Fibroblast of lung (primary cell): ENCODE data around the gene PARVG. TPM values are rescaled to one million over a fixed set of nuclear protein-coding genes. Genes with fewer than 3 reads are reported as not detected.

ENCODE experiments used
- DNase-seq, 2 donors: peaks; one replicate each; pipeline versions ENCODE4 v3.0.0 to v3.0.0-alpha.2; 2010; ENCODE audit warnings: low read depth in 2 of 2
- H2AFZ ChIP-seq: 2 replicates; pipeline ENCODE4 v1.5.1; 2012; ENCODE audit warnings: low read length, control low read depth, inconsistent platforms
- H3K27ac ChIP-seq: 2 replicates; pipeline ENCODE4 v1.5.1; 2011; ENCODE audit warnings: low read length, control low read depth; ENCODE audit not compliant: insufficient read depth
- H3K27me3 ChIP-seq: 2 replicates; pipeline ENCODE4 v1.5.1; 2011; ENCODE audit warnings: mild to moderate bottlenecking, low read length; ENCODE audit not compliant: control insufficient read depth, insufficient read depth
- H3K36me3 ChIP-seq: 2 replicates; pipeline ENCODE4 v1.5.1; 2011; ENCODE audit warnings: low read length; ENCODE audit not compliant: control insufficient read depth, insufficient read depth
- H3K4me1 ChIP-seq: 2 replicates; pipeline ENCODE4 v1.5.1; 2011; ENCODE audit warnings: low read length; ENCODE audit not compliant: control insufficient read depth, insufficient read depth; ENCODE audit errors: extremely low read depth
- H3K4me2 ChIP-seq: 2 replicates; pipeline ENCODE4 v1.5.1; 2011; ENCODE audit warnings: low read length, control low read depth; ENCODE audit not compliant: insufficient read depth; ENCODE audit errors: extremely low read depth
- H3K4me3 ChIP-seq, 4 experiments: fragments of 200-600 bp in 1 of 4; sonication (generic) in 1 of 4; replicated peaks in 1 of 4; 2 replicates each; pipeline ENCODE4 v1.5.1; 2011 to 2016; ENCODE audit warnings: low read length in 4 of 4, low read depth in 3 of 4, mild to moderate bottlenecking in 3 of 4, control low read depth in 2 of 4, inconsistent platforms in 1 of 4, mixed read lengths in 1 of 4; ENCODE audit not compliant: insufficient read depth in 1 of 4; ENCODE audit errors: control extremely low read depth in 1 of 4
- H3K79me2 ChIP-seq: 2 replicates; pipeline ENCODE4 v1.5.1; 2012; ENCODE audit warnings: mild to moderate bottlenecking, low read length, inconsistent platforms; ENCODE audit not compliant: control insufficient read depth, insufficient read depth
- H3K9ac ChIP-seq: 2 replicates; pipeline ENCODE4 v1.5.1; 2011; ENCODE audit warnings: mild to moderate bottlenecking, low read length, control low read depth; ENCODE audit not compliant: insufficient read depth
- H3K9me3 ChIP-seq: 2 replicates; pipeline ENCODE4 v1.5.1; 2012; ENCODE audit warnings: low read depth, low read length; ENCODE audit not compliant: control insufficient read depth, insufficient read depth
- H4K20me1 ChIP-seq: 2 replicates; pipeline ENCODE4 v1.5.1; 2011; ENCODE audit warnings: low read length; ENCODE audit not compliant: control insufficient read depth, insufficient read depth; ENCODE audit errors: extremely low read depth
- EZH2 ChIP-seq: IDR thresholded peaks from 2 replicates; pipeline ENCODE4 v1.5.1; 2012; ENCODE audit warnings: low read length, control low read depth, mild to moderate bottlenecking; ENCODE audit errors: missing control alignments
- polyA plus RNA-seq, 2 donors: library from polyadenylated mRNA; depleted of rRNA in 1 of 2; stranded (reverse) in 1 of 2; unstranded in 1 of 2; fragments of >200 nt; gene quantifications; 2 replicates each; pipeline ENCODE4 v1.2.1, GENCODE V29; 2011 to 2012; ENCODE audit warnings: missing spikeins in 1 of 2
- total RNA-seq: library from RNA; depleted of rRNA; stranded (reverse); fragments of >200 nt; gene quantifications from 2 replicates; pipeline ENCODE4 v1.2.1, GENCODE V29; 2014
- TF ChIP-seq, protein P1 (sequence below), 2 donors: IDR thresholded peaks in 1 of 2; conservative IDR thresholded peaks in 1 of 2; 1 replicate in 1 of 2; 2 replicates in 1 of 2; pipeline ENCODE4 v1.5.1; 2011 to 2012; ENCODE audit warnings: low read length in 2 of 2, control low read depth in 1 of 2, inconsistent platforms in 1 of 2, low read depth in 1 of 2, mild to moderate bottlenecking in 1 of 2

PARVG gene
- total and polyA plus RNA-seq, 2 donors (not counting 1 experiment from before 2014, with no cell fraction given) = not detected

DNA sequence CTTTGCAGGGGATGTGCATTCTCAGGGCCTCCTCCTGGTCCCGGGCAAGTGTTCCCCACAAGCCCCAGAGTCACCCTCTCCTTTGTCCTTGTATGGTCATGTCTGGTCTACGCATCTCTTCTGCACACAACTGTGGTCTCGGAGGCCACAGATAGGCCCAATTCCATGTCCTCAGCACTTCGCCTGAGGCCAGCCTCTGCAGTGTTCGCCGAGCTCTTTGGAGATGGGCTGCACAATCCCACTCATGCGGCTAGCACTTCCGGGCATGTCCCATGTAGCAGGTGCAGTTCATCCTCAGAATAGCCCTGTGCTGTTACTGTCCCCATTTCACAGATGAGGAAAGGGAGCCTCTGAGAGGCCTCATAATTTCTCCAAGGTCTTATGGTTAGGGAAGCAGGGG, 7.6 kb downstream of the PARVG start:
- no peaks in the 10 kb centered on the region for H3K9me3 ChIP-seq
- H3K36me3 ChIP-seq = no peaks in the 10 kb centered on the region
- H3K4me1 ChIP-seq = no peaks in the 10 kb centered on the region
- H3K4me2 ChIP-seq = no peak overlapping the region
- no peak overlapping the region for H3K9ac ChIP-seq
- H3K27me3 ChIP-seq = no peaks in the 10 kb centered on the region
- H3K79me2 ChIP-seq = no peaks in the 10 kb centered on the region
- no peak overlapping the region for H3K27ac ChIP-seq
- no peak overlapping the region for H2AFZ ChIP-seq
- no peak for DNase-seq
- H4K20me1 ChIP-seq = no peaks in the 10 kb centered on the region
- no peak for TF ChIP-seq EZH2
- TF ChIP-seq, protein P1, sequence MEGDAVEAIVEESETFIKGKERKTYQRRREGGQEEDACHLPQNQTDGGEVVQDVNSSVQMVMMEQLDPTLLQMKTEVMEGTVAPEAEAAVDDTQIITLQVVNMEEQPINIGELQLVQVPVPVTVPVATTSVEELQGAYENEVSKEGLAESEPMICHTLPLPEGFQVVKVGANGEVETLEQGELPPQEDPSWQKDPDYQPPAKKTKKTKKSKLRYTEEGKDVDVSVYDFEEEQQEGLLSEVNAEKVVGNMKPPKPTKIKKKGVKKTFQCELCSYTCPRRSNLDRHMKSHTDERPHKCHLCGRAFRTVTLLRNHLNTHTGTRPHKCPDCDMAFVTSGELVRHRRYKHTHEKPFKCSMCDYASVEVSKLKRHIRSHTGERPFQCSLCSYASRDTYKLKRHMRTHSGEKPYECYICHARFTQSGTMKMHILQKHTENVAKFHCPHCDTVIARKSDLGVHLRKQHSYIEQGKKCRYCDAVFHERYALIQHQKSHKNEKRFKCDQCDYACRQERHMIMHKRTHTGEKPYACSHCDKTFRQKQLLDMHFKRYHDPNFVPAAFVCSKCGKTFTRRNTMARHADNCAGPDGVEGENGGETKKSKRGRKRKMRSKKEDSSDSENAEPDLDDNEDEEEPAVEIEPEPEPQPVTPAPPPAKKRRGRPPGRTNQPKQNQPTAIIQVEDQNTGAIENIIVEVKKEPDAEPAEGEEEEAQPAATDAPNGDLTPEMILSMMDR (conservative IDR thresholded peaks at IDR 0.05 in 1 of 2, IDR thresholded peaks at IDR 0.05 in 1 of 2; ENCODE audit: low read depth in 1 of 2, low read length in 2 of 2) = no peak
- H3K4me3 ChIP-seq = no peak overlapping the region

DNA sequence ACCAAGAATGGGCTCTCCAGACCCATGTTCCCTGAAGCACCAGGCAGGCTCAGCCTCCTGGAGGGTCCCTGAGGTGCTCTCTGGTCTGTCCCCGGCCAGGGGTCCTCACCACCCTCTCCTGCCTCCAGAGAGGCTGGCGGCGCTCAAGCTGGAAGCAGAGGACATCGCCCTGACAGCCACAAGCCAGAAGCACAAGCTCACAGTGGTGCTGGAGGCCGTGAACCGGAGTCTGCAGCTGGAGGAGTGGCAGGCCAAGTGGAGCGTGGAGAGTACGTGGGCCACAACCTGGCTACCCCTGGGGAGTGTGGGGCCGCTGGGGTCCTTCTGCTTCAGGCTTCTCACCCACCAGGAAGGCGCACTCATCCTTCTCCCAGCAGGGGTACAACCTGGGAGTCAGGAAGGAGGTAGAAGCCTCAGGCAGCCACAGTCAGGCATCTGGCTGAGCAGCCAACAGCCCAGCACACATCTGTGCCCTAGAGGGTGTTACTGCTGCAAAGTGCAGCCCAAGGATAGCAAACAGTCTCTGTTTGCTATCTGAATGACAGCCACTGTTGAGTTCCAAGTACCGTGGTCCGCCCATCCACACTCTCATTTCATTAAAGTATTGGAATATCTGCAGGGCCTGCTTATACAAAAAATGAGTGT, 8.4 kb downstream of the PARVG start:
- H2AFZ ChIP-seq = no peak overlapping the region
- DNase-seq = no peak
- H3K9ac ChIP-seq = no peak overlapping the region
- no peaks in the 10 kb centered on the region for H3K4me1 ChIP-seq
- H3K9me3 ChIP-seq = no peaks in the 10 kb centered on the region
- no peaks in the 10 kb centered on the region for H4K20me1 ChIP-seq
- no peak overlapping the region for H3K4me3 ChIP-seq
- no peak overlapping the region for H3K4me2 ChIP-seq
- no peaks in the 10 kb centered on the region for H3K36me3 ChIP-seq
- no peak overlapping the region for H3K27ac ChIP-seq
- TF ChIP-seq, protein P1 (conservative IDR thresholded peaks at IDR 0.05 in 1 of 2, IDR thresholded peaks at IDR 0.05 in 1 of 2; ENCODE audit: low read depth in 1 of 2, low read length in 2 of 2) = no peak
- TF ChIP-seq EZH2 = no peak
- peaks cover 2% of the 10 kb centered on the region for H3K27me3 ChIP-seq
- H3K79me2 ChIP-seq = no peaks in the 10 kb centered on the region

- Histone ChIP-seq H3K36me3 (no peaks in the 10 kb centered on the region), H3K4me1 (no peaks in the 10 kb centered on the region), H3K27ac (no peak overlapping the region), H4K20me1 (no peaks in the 10 kb centered on the region), H3K4me2 (no peak overlapping the region), H3K9me3 (no peaks in the 10 kb centered on the region), H3K4me3 (no peak overlapping the region), H2AFZ (no peak overlapping the region), H3K27me3 (peaks cover 4% of the 10 kb centered on the region), H3K79me2 (no peaks in the 10 kb centered on the region), H3K9ac (no peak overlapping the region)
- TF ChIP-seq EZH2 = no peak
- TF ChIP-seq, protein P1 (conservative IDR thresholded peaks at IDR 0.05 in 1 of 2, IDR thresholded peaks at IDR 0.05 in 1 of 2; ENCODE audit: low read depth in 1 of 2, low read length in 2 of 2) = no peak
- no peak for DNase-seq
Observed at GRCh38 chr22:44190381-44190976, 9.8 kb downstream of the PARVG start.
